Measurements from ENCODE around the gene NKD1. TPM values are rescaled to one million over a fixed set of nuclear protein-coding genes. Genes with fewer than 3 reads are reported as not detected.

NKD1 gene
- total RNA-seq, 2 donors from 2014 or later = 7.0 to 13.8 TPM

GRCh38 chr16:50515218-50515617 is 33.0 kb upstream of the NKD1 start:
- Histone ChIP-seq H3K36me3 (no peaks in the 10 kb centered on the region), H3K4me3 (no peak overlapping the region), H3K27ac (no peak overlapping the region), H3K4me1 (replicated peaks) (no peaks in the 10 kb centered on the region), H3K9me3 (no peaks in the 10 kb centered on the region), H3K27me3 (replicated peaks; ENCODE audit: insufficient read depth) (no peaks in the 10 kb centered on the region)
- TF ChIP-seq POLR2AphosphoS5 (IDR thresholded peaks at IDR 0.05) (no peak), CTCF (IDR thresholded peaks at IDR 0.05) (no peak), POLR2A (IDR thresholded peaks at IDR 0.05) (no peak)
- WGBS = 97% methylated on average over 1 of the region's 1 CpG
- no peak for DNase-seq (ENCODE audit: low spot score)
- intact Hi-C loops (cut with DNase I) = loop anchor here (5.0 kb wide), 1 partner anchor 128 kb away; no protein-coding TSS in a partner anchor

- Histone ChIP-seq H3K27me3 (replicated peaks; ENCODE audit: insufficient read depth) (no peaks in the 10 kb centered on the region), H3K4me3 (no peak overlapping the region), H3K9me3 (no peaks in the 10 kb centered on the region), H3K4me1 (replicated peaks) (no peaks in the 10 kb centered on the region), H3K36me3 (no peaks in the 10 kb centered on the region), H3K27ac (no peak overlapping the region)
- DNase-seq (ENCODE audit: low spot score) = no peak
- intact Hi-C loops (cut with DNase I) = loop anchor here (5.0 kb wide), 1 partner anchor 129 kb away; no protein-coding TSS in a partner anchor
- no peak for TF ChIP-seq POLR2A (IDR thresholded peaks at IDR 0.05)
- no peak for TF ChIP-seq POLR2AphosphoS5 (IDR thresholded peaks at IDR 0.05)
- TF ChIP-seq CTCF (IDR thresholded peaks at IDR 0.05) = no peak
Observed at GRCh38 chr16:50516401-50516800, 31.8 kb upstream of the NKD1 start.

GRCh38 chr16:50516890-50517289 is 31.3 kb upstream of the NKD1 start:
- 87% methylated on average over 1 of the region's 1 CpG for WGBS
- no peak for DNase-seq (ENCODE audit: low spot score)
- Histone ChIP-seq H3K27ac (no peak overlapping the region), H3K4me3 (no peak overlapping the region), H3K9me3 (no peaks in the 10 kb centered on the region), H3K27me3 (replicated peaks; ENCODE audit: insufficient read depth) (no peaks in the 10 kb centered on the region), H3K4me1 (replicated peaks) (no peaks in the 10 kb centered on the region), H3K36me3 (no peaks in the 10 kb centered on the region)
- intact Hi-C loops (cut with DNase I) = loop anchor here (5.0 kb wide), 1 partner anchor 130 kb away; no protein-coding TSS in a partner anchor
- TF ChIP-seq POLR2AphosphoS5 (IDR thresholded peaks at IDR 0.05) (no peak), CTCF (IDR thresholded peaks at IDR 0.05) (no peak), POLR2A (IDR thresholded peaks at IDR 0.05) (no peak)

GRCh38 chr16:50517450-50518252 is 30.5 kb upstream of the NKD1 start:
- DNase-seq (ENCODE audit: low spot score) = no peak
- H3K4me1 ChIP-seq (replicated peaks) = no peaks in the 10 kb centered on the region
- no peak overlapping the region for H3K4me3 ChIP-seq
- no peaks in the 10 kb centered on the region for H3K9me3 ChIP-seq
- 82% methylated on average over 2 of the region's 2 CpGs for WGBS
- no peaks in the 10 kb centered on the region for H3K27me3 ChIP-seq (replicated peaks; ENCODE audit: insufficient read depth)
- no peak overlapping the region for H3K27ac ChIP-seq
- intact Hi-C loops (cut with DNase I) = loop anchor here (5.0 kb wide), 1 partner anchor 130 kb away; no protein-coding TSS in a partner anchor
- H3K36me3 ChIP-seq = no peaks in the 10 kb centered on the region
- TF ChIP-seq POLR2AphosphoS5 (IDR thresholded peaks at IDR 0.05) = no peak
- no peak for TF ChIP-seq CTCF (IDR thresholded peaks at IDR 0.05)
- TF ChIP-seq POLR2A (IDR thresholded peaks at IDR 0.05) = no peak

- no peaks in the 10 kb centered on the region for H3K4me1 ChIP-seq (replicated peaks)
- no peak for DNase-seq (ENCODE audit: low spot score)
- H3K27ac ChIP-seq = no peak overlapping the region
- no peaks in the 10 kb centered on the region for H3K9me3 ChIP-seq
- no peak for TF ChIP-seq POLR2A (IDR thresholded peaks at IDR 0.05)
- no peak for TF ChIP-seq POLR2AphosphoS5 (IDR thresholded peaks at IDR 0.05)
- no peak for TF ChIP-seq CTCF (IDR thresholded peaks at IDR 0.05)
- intact Hi-C loops (cut with DNase I) = loop anchor here (5.0 kb wide), 1 partner anchor 132 kb away; no protein-coding TSS in a partner anchor
- H3K36me3 ChIP-seq = no peaks in the 10 kb centered on the region
- no peaks in the 10 kb centered on the region for H3K27me3 ChIP-seq (replicated peaks; ENCODE audit: insufficient read depth)
- WGBS = 67% methylated on average over 5 of the region's 5 CpGs
- no peak overlapping the region for H3K4me3 ChIP-seq
Observed at GRCh38 chr16:50519001-50519400, 29.2 kb upstream of the NKD1 start.
